ENCODE results near the gene NDUFA13. TPM values are rescaled to one million over a fixed set of nuclear protein-coding genes. Genes with fewer than 3 reads are reported as not detected.

NDUFA13 gene
- total and polyA plus RNA-seq, 8 donors: 24.5 to 367 (median 143) TPM

DNA sequence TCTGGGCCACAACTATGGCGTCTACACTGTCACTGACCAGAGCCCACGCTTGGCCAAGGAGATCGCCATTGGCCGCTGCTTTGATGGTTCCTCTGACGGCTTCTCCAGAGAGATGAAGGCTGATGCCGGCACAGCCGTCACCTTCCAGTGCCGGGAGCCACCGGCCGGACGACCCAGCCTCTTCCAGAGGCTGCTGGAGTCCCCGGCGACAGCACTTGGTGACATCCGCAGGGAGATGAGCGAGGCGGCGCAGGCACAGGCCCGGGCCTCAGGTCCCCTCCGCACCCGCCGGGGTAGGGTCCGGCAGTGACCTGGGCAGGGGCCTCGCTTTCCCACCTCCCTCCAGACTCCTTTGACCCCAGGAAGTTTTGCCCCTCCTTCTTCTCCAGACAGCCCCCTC lies 29.7 kb downstream of the NDUFA13 start:
- H3K9me3 ChIP-seq: peaks cover 0 to under 1% (median 0%) of the 10 kb centered on the region in 4 donors
- no peak for DNase-seq
- no peak overlapping the region for H3K4me3 ChIP-seq
- intact Hi-C loops (cut with DNase I; ENCODE audit: low total_unique reads): no loop called here
- H3K27ac ChIP-seq: no peak overlapping the region
- 94 to 99% (median 97%) methylated on average over 12 to 23 of the region's 23 CpGs for WGBS, 5 donors
- TF ChIP-seq, protein P1, sequence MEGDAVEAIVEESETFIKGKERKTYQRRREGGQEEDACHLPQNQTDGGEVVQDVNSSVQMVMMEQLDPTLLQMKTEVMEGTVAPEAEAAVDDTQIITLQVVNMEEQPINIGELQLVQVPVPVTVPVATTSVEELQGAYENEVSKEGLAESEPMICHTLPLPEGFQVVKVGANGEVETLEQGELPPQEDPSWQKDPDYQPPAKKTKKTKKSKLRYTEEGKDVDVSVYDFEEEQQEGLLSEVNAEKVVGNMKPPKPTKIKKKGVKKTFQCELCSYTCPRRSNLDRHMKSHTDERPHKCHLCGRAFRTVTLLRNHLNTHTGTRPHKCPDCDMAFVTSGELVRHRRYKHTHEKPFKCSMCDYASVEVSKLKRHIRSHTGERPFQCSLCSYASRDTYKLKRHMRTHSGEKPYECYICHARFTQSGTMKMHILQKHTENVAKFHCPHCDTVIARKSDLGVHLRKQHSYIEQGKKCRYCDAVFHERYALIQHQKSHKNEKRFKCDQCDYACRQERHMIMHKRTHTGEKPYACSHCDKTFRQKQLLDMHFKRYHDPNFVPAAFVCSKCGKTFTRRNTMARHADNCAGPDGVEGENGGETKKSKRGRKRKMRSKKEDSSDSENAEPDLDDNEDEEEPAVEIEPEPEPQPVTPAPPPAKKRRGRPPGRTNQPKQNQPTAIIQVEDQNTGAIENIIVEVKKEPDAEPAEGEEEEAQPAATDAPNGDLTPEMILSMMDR (IDR thresholded peaks at IDR 0.05): no peak
- no peak for TF ChIP-seq EP300 (IDR thresholded peaks at IDR 0.05)
- no peak for TF ChIP-seq POLR2A (IDR thresholded peaks at IDR 0.05)
- TF ChIP-seq POLR2AphosphoS5 (IDR thresholded peaks at IDR 0.05): no peak
- H3K27me3 ChIP-seq: peaks cover 7 to 100% (median 28%) of the 10 kb centered on the region in 3 donors
- no peaks in the 10 kb centered on the region for H3K36me3 ChIP-seq
- peaks cover 6 to 23% (median 15%) of the 10 kb centered on the region in 4 donors for H3K4me1 ChIP-seq

GRCh38 chr19:19546751-19547162 lies 30.7 kb downstream of the NDUFA13 start:
- Histone ChIP-seq H3K4me3 (no peak overlapping the region), H3K27ac (no peak overlapping the region), H3K36me3 (no peaks in the 10 kb centered on the region), H3K9me3 (no peaks in the 10 kb centered on the region), H3K27me3 (peaks cover 2 to 89% (median 20%) of the 10 kb centered on the region in 3 donors), H3K4me1 (peaks cover 0 to 12% (median 6%) of the 10 kb centered on the region in 4 donors)
- intact Hi-C loops (cut with DNase I; ENCODE audit: low total_unique reads): no loop called here
- WGBS, 5 donors: 23 to 70% (median 34%) methylated on average over 5 to 19 of the region's 19 CpGs
- TF ChIP-seq, protein P1 (IDR thresholded peaks at IDR 0.05): no peak
- TF ChIP-seq POLR2A (IDR thresholded peaks at IDR 0.05) (no peak), EP300 (IDR thresholded peaks at IDR 0.05) (no peak), POLR2AphosphoS5 (IDR thresholded peaks at IDR 0.05) (no peak)
- DNase-seq: no peak

DNA sequence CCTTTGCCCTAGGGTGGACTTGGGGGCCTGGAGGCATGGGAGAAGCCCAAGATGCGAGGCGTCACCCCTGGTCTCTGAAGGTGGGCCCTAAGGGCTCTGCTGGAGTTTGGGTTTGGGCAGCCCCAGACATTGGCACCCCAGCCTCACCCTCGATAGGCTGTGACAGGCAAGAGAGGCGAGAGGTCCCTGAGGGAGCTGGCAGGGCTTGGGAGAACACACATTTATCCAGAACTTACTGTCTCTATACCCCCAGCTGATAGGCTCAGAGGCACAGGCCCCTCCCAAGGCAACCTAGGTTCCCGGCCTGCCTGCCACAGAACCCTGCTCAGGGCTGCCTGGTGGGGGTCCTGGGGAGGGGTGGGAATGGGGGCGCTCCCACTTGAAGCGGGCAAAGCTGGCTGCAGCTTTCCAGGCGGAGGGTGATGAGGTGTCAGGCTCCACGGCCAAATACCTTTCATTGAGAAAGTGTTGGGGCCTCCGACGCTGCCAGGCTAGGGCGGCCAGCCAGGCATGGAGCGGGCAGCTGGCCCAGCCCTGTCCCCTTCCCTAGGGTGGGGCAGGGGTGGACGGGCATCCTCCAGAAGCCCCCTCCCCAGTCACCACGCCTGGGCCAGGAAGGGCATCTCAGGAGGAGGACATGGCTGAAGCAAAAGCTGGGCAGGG lies 31.8 kb downstream of the NDUFA13 start:
- H3K27me3 ChIP-seq: peaks cover 0 to 79% (median 13%) of the 10 kb centered on the region in 3 donors
- no peak for TF ChIP-seq POLR2A (IDR thresholded peaks at IDR 0.05)
- no peak for TF ChIP-seq POLR2AphosphoS5 (IDR thresholded peaks at IDR 0.05)
- TF ChIP-seq EP300 (IDR thresholded peaks at IDR 0.05): no peak
- TF ChIP-seq, protein P1 (IDR thresholded peaks at IDR 0.05): no peak
- peaks cover 0 to 9% (median 5%) of the 10 kb centered on the region in 4 donors for H3K4me1 ChIP-seq
- no peaks in the 10 kb centered on the region for H3K36me3 ChIP-seq
- 47 to 68% (median 56%) methylated on average over 5 to 15 of the region's 15 CpGs for WGBS, 5 donors
- no peak for DNase-seq
- no peak overlapping the region for H3K27ac ChIP-seq
- no peak overlapping the region for H3K4me3 ChIP-seq
- intact Hi-C loops (cut with DNase I; ENCODE audit: low total_unique reads): no loop called here
- no peaks in the 10 kb centered on the region for H3K9me3 ChIP-seq

DNA sequence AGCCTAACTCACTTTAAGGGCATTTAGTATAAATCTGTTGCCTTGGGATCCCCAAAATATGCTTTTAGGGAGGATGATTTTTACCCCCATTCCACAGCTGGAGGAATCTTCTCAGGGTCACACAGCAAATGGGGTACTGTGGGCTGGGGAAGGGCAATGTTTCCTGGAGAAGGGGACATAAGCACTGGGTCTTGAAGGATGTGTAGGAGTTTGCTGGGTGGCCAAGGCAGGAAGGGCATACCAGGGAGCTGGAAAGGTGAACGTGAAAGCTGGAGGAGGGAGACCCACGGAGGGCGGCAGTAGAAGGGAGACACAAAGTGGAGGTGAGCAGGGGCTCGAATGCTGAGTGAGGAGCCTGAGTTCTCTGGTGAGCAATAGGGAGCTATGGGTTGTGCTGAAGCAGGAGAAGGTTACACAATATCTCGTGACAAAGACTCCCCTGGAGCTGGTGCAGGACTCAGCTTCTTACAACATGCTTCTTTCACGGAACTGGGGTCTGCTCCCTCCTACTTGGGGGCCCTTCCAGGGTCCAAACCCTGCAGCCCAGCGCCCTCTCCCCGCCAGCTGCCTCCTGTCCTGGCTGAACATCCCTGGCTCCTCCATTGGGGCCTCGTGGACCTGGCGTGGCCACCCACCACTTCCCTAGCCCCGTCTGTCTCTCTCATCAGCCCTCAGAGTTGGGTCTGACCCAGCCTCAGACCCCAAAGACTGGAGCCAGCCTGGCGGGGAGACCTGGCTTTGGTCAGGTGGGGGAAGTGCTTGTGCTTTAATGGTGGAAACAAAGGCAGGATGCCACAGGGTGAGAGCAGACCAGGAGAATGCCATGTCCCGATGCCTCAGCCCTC lies 33.1 kb downstream of the NDUFA13 start:
- Histone ChIP-seq H3K27ac (no peak overlapping the region), H3K36me3 (no peaks in the 10 kb centered on the region), H3K9me3 (no peaks in the 10 kb centered on the region), H3K27me3 (peaks cover 0 to 65% (median 13%) of the 10 kb centered on the region in 3 donors), H3K4me3 (no peak overlapping the region), H3K4me1 (peaks cover 0 to 11% (median 5%) of the 10 kb centered on the region in 4 donors)
- no peak for DNase-seq
- 59 to 70% (median 65%) methylated on average over 13 of the region's 13 CpGs for WGBS, 5 donors
- TF ChIP-seq, protein P1 (IDR thresholded peaks at IDR 0.05): no peak
- no peak for TF ChIP-seq EP300 (IDR thresholded peaks at IDR 0.05)
- no peak for TF ChIP-seq POLR2A (IDR thresholded peaks at IDR 0.05)
- intact Hi-C loops (cut with DNase I; ENCODE audit: low total_unique reads): no loop called here
